Vagina (tissue), 2 donors: Measurements from ENCODE around the gene LAMC1.

Experiments
- CTCF ChIP-seq, 3 experiments: fragments of 450-650 bp in 2 of 3; fragments of 200-600 bp in 1 of 3; sonication (generic) in 1 of 3; IDR thresholded peaks; one replicate each; pipeline ENCODE4 v1.5.1; 2017 to 2019; ENCODE audit warnings: antibody characterized with exemption in 3 of 3, mild to moderate bottlenecking in 2 of 3, moderate library complexity in 2 of 3
- POLR2A ChIP-seq, 2 donors: fragments of 450-650 bp; IDR thresholded peaks; one replicate each; pipeline ENCODE4 v1.6.1; 2017; ENCODE audit warnings: antibody characterized with exemption in 2 of 2, mild to moderate bottlenecking in 2 of 2, moderate library complexity in 2 of 2
- POLR2AphosphoS5 ChIP-seq, 2 donors: sonication (generic); formaldehyde crosslinking; IDR thresholded peaks; one replicate each; pipeline ENCODE4 v1.9.0; 2017; ENCODE audit warnings: antibody characterized with exemption in 2 of 2, mild to moderate bottlenecking in 2 of 2, low read depth in 1 of 2; ENCODE audit not compliant: insufficient read depth in 1 of 2

GRCh38 chr1:183019139-183019740 lies 4.0 kb upstream of the LAMC1 start:
- TF ChIP-seq POLR2AphosphoS5 (IDR thresholded peaks at IDR 0.05; ENCODE audit: insufficient read depth in 1 of 2, low read depth in 1 of 2): no peak
- no peak for TF ChIP-seq POLR2A (IDR thresholded peaks at IDR 0.05)
- no peak for TF ChIP-seq CTCF (IDR thresholded peaks at IDR 0.05)
